ENCODE measurements around the gene EYA4.
A peak's percentile ranks its signal among the peaks of the same experiment; 100 is the strongest.

Gene EYA4

GRCh38 chr6:133542056-133542821, 301.1 kb downstream of the EYA4 start:
- no peak for DNase-seq (ENCODE audit: low read depth)
- H3K4me3 ChIP-seq (ENCODE audit: low read depth, low read length) = no peak overlapping the region
- TF ChIP-seq, protein P1, sequence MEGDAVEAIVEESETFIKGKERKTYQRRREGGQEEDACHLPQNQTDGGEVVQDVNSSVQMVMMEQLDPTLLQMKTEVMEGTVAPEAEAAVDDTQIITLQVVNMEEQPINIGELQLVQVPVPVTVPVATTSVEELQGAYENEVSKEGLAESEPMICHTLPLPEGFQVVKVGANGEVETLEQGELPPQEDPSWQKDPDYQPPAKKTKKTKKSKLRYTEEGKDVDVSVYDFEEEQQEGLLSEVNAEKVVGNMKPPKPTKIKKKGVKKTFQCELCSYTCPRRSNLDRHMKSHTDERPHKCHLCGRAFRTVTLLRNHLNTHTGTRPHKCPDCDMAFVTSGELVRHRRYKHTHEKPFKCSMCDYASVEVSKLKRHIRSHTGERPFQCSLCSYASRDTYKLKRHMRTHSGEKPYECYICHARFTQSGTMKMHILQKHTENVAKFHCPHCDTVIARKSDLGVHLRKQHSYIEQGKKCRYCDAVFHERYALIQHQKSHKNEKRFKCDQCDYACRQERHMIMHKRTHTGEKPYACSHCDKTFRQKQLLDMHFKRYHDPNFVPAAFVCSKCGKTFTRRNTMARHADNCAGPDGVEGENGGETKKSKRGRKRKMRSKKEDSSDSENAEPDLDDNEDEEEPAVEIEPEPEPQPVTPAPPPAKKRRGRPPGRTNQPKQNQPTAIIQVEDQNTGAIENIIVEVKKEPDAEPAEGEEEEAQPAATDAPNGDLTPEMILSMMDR (IDR thresholded peaks at IDR 0.05; ENCODE audit: low read depth, low read length) = no peak
- TF ChIP-seq, protein P2, sequence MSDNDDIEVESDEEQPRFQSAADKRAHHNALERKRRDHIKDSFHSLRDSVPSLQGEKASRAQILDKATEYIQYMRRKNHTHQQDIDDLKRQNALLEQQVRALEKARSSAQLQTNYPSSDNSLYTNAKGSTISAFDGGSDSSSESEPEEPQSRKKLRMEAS (IDR thresholded peaks at IDR 0.05; ENCODE audit: low read depth, low read length) = no peak
- TF ChIP-seq MYC (IDR thresholded peaks at IDR 0.05; ENCODE audit: low read depth, low read length) (no peak), POLR2A (IDR thresholded peaks at IDR 0.05; ENCODE audit: extremely low read depth, insufficient read length) (no peak)

DNA sequence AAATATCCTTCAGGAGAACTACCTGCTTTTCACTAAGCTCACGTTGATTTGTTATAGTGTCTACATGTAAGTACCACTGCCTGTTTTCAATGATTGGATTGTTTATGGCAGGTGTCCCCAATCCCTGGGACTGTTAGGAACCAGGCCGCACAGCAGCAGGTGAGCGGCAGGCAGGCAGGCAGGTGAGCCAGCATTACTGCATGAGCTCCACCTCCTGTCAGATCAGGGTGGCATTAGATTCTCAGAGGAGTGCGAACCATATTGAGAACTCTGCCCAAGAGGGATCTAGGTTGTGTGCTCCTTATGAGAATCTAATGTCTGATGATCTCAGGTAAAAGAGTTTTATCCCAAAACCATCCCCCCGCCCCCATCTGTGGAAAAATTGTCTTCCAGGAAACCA, 303.3 kb downstream of the EYA4 start:
- no peak for DNase-seq (ENCODE audit: low read depth)
- no peak overlapping the region for H3K4me3 ChIP-seq (ENCODE audit: low read depth, low read length)
- TF ChIP-seq POLR2A (IDR thresholded peaks at IDR 0.05; ENCODE audit: extremely low read depth, insufficient read length) = no peak
- TF ChIP-seq, protein P1 (IDR thresholded peaks at IDR 0.05; ENCODE audit: low read depth, low read length) = no peak
- TF ChIP-seq, protein P2 (IDR thresholded peaks at IDR 0.05; ENCODE audit: low read depth, low read length) = no peak

DNA sequence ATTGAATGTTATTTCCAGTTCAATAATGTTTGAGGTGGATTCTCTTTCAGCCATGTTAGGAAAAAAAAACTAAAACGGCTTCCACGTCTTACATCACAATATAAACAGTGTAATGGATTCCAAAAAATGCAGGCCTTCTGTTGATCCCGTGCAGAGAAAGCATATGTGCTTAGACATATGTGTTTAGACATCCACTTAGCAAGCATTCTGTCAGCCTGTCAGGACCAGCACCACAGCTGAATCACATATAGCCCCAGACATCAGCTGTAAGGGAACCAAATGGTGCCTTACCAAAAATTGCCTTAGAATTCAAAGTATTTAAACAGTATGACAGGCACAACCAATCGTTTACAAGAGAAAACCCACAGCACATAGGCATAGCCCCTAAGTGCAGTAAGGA, 304.9 kb downstream of the EYA4 start:
- TF ChIP-seq POLR2A (IDR thresholded peaks at IDR 0.05; ENCODE audit: extremely low read depth, insufficient read length) (no peak), MYC (IDR thresholded peaks at IDR 0.05; ENCODE audit: low read depth, low read length) (no peak)
- TF ChIP-seq, protein P2 (IDR thresholded peaks at IDR 0.05; ENCODE audit: low read depth, low read length) = no peak
- TF ChIP-seq, protein P1 (IDR thresholded peaks at IDR 0.05; ENCODE audit: low read depth, low read length) = no peak
- DNase-seq (ENCODE audit: low read depth) = no peak
- no peak overlapping the region for H3K4me3 ChIP-seq (ENCODE audit: low read depth, low read length)

- TF ChIP-seq MYC (IDR thresholded peaks at IDR 0.05; ENCODE audit: low read depth, low read length) (no peak), POLR2A (IDR thresholded peaks at IDR 0.05; ENCODE audit: extremely low read depth, insufficient read length) (no peak)
- TF ChIP-seq, protein P1 (IDR thresholded peaks at IDR 0.05; ENCODE audit: low read depth, low read length) = no peak
- TF ChIP-seq, protein P2 (IDR thresholded peaks at IDR 0.05; ENCODE audit: low read depth, low read length) = no peak
- H3K4me3 ChIP-seq (ENCODE audit: low read depth, low read length) = no peak overlapping the region
- DNase-seq (ENCODE audit: low read depth) = peak; percentile 10
Observed at GRCh38 chr6:133547136-133547535, 306.0 kb downstream of the EYA4 start.

DNA sequence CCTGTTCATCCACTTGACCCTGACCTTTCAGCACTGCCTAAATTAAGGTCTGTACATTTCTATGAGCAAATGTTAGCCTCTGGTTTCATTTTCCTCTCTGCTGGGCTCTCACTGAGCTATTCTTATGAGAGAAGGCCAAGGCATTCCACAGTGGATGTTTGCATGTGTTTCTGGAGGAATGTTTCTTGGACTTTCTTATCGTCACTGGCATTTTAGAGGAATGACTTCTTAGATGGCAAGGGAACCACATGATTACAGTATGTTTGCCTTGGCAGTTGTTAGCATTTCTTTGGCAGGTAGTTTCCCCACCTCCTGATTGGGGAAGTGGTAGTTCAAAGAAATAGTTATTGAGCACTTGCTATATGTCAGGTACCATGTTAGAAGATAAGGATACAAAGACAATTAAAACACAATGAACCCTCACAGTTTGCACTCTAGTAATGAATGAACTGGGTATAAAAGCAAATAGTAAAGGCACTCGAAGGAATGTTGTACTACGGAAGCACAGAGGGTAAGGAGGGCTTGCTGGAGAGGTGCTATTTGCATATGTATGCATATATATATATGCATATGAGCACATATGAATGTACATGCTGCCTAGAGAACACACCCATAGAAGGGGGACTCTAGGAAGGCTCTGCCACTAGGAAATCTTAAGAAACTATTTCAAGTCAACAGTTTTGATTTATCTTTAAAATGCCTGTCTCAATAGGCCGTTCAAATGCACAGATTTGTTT, 307.4 kb downstream of the EYA4 start:
- no peak overlapping the region for H3K4me3 ChIP-seq (ENCODE audit: low read depth, low read length)
- DNase-seq (ENCODE audit: low read depth) = no peak
- TF ChIP-seq MYC (IDR thresholded peaks at IDR 0.05; ENCODE audit: low read depth, low read length) (no peak), POLR2A (IDR thresholded peaks at IDR 0.05; ENCODE audit: extremely low read depth, insufficient read length) (no peak)
- TF ChIP-seq, protein P2 (IDR thresholded peaks at IDR 0.05; ENCODE audit: low read depth, low read length) = no peak
- TF ChIP-seq, protein P1 (IDR thresholded peaks at IDR 0.05; ENCODE audit: low read depth, low read length) = no peak
